OCI-LY7 (cell line): ENCODE measurements around the gene LRBA. TPM values are rescaled to one million over a fixed set of nuclear protein-coding genes. Genes with fewer than 3 reads are reported as not detected.
A peak's percentile ranks its signal among the peaks of the same experiment; 100 is the strongest.

Source experiments
- BruUV-seq: library from RNA; stranded (reverse); fragments of 400-500 nt; replicated peaks from 2 replicates; lab custom pipeline; 2021; lab: Mats Ljungman, UMichigan
- CTCF ChIA-PET: fragments of 300-600 bp; sonication (Branson Sonifier 250); formaldehyde crosslinking; loops from one replicate; lab custom pipeline; 2022; ENCODE audit warnings: antibody characterized with exemption; ENCODE audit not compliant: unreplicated experiment; lab: Charles Lee
- POLR2A ChIA-PET: fragments of 300-600 bp; sonication (Branson Sonifier 250); formaldehyde crosslinking; loops from one replicate; lab custom pipeline; 2022; ENCODE audit warnings: antibody characterized with exemption; lab: Charles Lee
- DNase-seq: peaks from one replicate; pipeline ENCODE4 v3.0.0-alpha.2; 2015; ENCODE audit warnings: low spot score
- H2AFZ ChIP-seq: fragments of 200-600 bp; sonication (generic), shearing (Covaris generic); 2 replicates; pipeline ENCODE4 v1.6.1; 2014; ENCODE audit warnings: mild to moderate bottlenecking, antibody characterized with exemption, low read length, moderate library complexity
- H3K27ac ChIP-seq: fragments of 200-600 bp; sonication (generic); 2 replicates; pipeline ENCODE4 v1.5.1; 2014; ENCODE audit warnings: mixed run types, low read depth, mild to moderate bottlenecking, moderate library complexity, low read length, inconsistent platforms; ENCODE audit not compliant: poor library complexity, severe bottlenecking
- H3K36me3 ChIP-seq: fragments of 200-600 bp; sonication (generic); 2 replicates; pipeline ENCODE4 v1.6.1; 2014; ENCODE audit warnings: mild to moderate bottlenecking, antibody characterized with exemption, low read length, moderate library complexity, mixed read lengths; ENCODE audit not compliant: insufficient read depth
- H3K4me1 ChIP-seq: fragments of 200-600 bp; sonication (generic); 2 replicates; pipeline ENCODE4 v1.5.1; 2014; ENCODE audit warnings: mild to moderate bottlenecking, low read length; ENCODE audit not compliant: insufficient read depth, poor library complexity, severe bottlenecking
- H3K4me2 ChIP-seq: fragments of 200-600 bp; sonication (generic); 2 replicates; pipeline ENCODE4 v1.6.1; 2014; ENCODE audit warnings: mild to moderate bottlenecking, low read length
- H3K4me3 ChIP-seq: fragments of 200-600 bp; sonication (generic); 2 replicates; pipeline ENCODE4 v1.5.1; 2014; ENCODE audit warnings: mild to moderate bottlenecking, low read depth, low read length; ENCODE audit not compliant: poor library complexity, severe bottlenecking
- H3K79me2 ChIP-seq: fragments of 200-600 bp; sonication (generic); 2 replicates; pipeline ENCODE4 v1.6.1; 2016; ENCODE audit warnings: low read depth, mild to moderate bottlenecking, low read length, moderate library complexity, mixed read lengths; ENCODE audit not compliant: insufficient read depth
- H3K9me2 ChIP-seq: fragments of 200-600 bp; sonication (generic); 2 replicates; pipeline ENCODE4 v1.6.1; 2016; ENCODE audit warnings: mild to moderate bottlenecking, low read length, mixed read lengths; ENCODE audit not compliant: insufficient read depth
- H3K9me3 ChIP-seq: fragments of 200-600 bp; sonication (generic); 2 replicates; pipeline ENCODE4 v1.6.1; 2014; ENCODE audit warnings: mild to moderate bottlenecking, mixed run types, low read length, mixed read lengths
- H4K20me1 ChIP-seq: fragments of 200-600 bp; sonication (generic); 2 replicates; pipeline ENCODE4 v1.6.1; 2014; ENCODE audit warnings: mild to moderate bottlenecking, antibody characterized with exemption, low read length, moderate library complexity, mixed read lengths; ENCODE audit not compliant: insufficient read depth
- CTCF ChIP-seq: fragments of 200-600 bp; sonication (generic); conservative IDR thresholded peaks from 2 replicates; pipeline ENCODE4 v1.5.1; 2014; ENCODE audit warnings: mild to moderate bottlenecking, antibody characterized with exemption, low read length, moderate library complexity, mixed read lengths
- EZH2phosphoT487 ChIP-seq: fragments of 200-600 bp; sonication (generic); IDR thresholded peaks from 2 replicates; pipeline ENCODE4 v1.6.1; 2018; ENCODE audit warnings: low read depth, borderline replicate concordance, mild to moderate bottlenecking, mixed run types, antibody characterized with exemption, low read length, moderate library complexity, mixed read lengths
- intact Hi-C: fragments of 100-400 bp; cut with micrococcal nuclease; formaldehyde crosslinking; loops from one replicate; pipeline ENCODE4 v1.10.0; 2022; ENCODE audit not compliant: unreplicated experiment
- total RNA-seq, 2 experiments: library from RNA; depleted of rRNA in 1 of 2; stranded (reverse); fragments of >200 nt in 1 of 2; shearing (Covaris generic) in 1 of 2; gene quantifications; 2 replicates each; pipeline ENCODE4 v1.2.3, GENCODE V29; 2014 to 2022

Gene LRBA
- total RNA-seq, 2 experiments from 2014 or later = 60.4 to 66.7 TPM

DNA sequence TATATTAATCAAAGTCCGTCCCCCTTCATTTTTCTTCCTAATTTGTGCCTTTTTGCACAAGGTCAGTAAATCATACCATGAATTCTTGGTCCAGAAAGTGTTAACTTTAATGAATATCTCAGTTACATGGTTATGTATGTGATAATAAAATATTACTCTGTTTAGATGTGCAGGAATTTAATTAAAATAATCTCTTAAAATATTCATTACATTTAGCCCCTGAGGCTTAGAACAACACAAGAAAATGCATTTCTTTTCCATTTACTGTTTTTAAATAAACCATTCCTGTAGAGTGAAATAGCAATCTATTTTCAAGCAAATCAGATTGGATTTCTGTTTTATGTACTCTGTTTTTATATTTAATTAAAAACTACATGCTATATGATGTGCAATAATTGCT, 415.5 kb downstream of the LRBA start:
- POLR2A ChIA-PET = no interaction called here
- CTCF ChIA-PET = no interaction called here
- Histone ChIP-seq H2AFZ (no peak overlapping the region), H3K9me2 (no peaks in the 10 kb centered on the region), H3K9me3 (no peaks in the 10 kb centered on the region), H3K79me2 (no peaks in the 10 kb centered on the region), H3K4me3 (no peak overlapping the region), H3K4me1 (peaks cover 9% of the 10 kb centered on the region), H3K27ac (no peak overlapping the region), H3K36me3 (peaks cover 3% of the 10 kb centered on the region; the same call in 1 of the 2 replicates), H3K4me2 (no peak overlapping the region), H4K20me1 (no peaks in the 10 kb centered on the region)
- intact Hi-C loops = no loop called here
- TF ChIP-seq CTCF = no peak
- TF ChIP-seq EZH2phosphoT487 = no peak
- BruUV-seq = no TSS peak
- DNase-seq = no peak

- peaks cover 3% of the 10 kb centered on the region; the same call in 1 of the 2 replicates for H3K36me3 ChIP-seq
- no peak overlapping the region for H2AFZ ChIP-seq
- no peaks in the 10 kb centered on the region for H4K20me1 ChIP-seq
- ChIA-PET POLR2A (no interaction called here), CTCF (no interaction called here)
- TF ChIP-seq EZH2phosphoT487 (no peak), CTCF (no peak)
- no peaks in the 10 kb centered on the region for H3K9me2 ChIP-seq
- H3K4me2 ChIP-seq = no peak overlapping the region
- no peak overlapping the region for H3K27ac ChIP-seq
- no peak overlapping the region for H3K4me3 ChIP-seq
- H3K9me3 ChIP-seq = no peaks in the 10 kb centered on the region
- H3K79me2 ChIP-seq = no peaks in the 10 kb centered on the region
- BruUV-seq = no TSS peak
- intact Hi-C loops = no loop called here
- DNase-seq = no peak
- peaks cover 9% of the 10 kb centered on the region for H3K4me1 ChIP-seq
Measured at GRCh38 chr4:150598909-150599308, 416.2 kb downstream of the LRBA start.

GRCh38 chr4:150593996-150594395, 421.1 kb downstream of the LRBA start:
- intact Hi-C loops = no loop called here
- TF ChIP-seq CTCF (0 out of 2 replicates have a peak, but pooled peaks have one; percentile 27), EZH2phosphoT487 (no peak)
- H3K36me3 ChIP-seq = peaks cover 12% of the 10 kb centered on the region; the same call in 1 of the 2 replicates
- CTCF ChIA-PET = no interaction called here
- no peak overlapping the region for H3K4me2 ChIP-seq
- no peaks in the 10 kb centered on the region for H3K9me3 ChIP-seq
- no peaks in the 10 kb centered on the region for H4K20me1 ChIP-seq
- no peaks in the 10 kb centered on the region for H3K4me1 ChIP-seq
- H3K4me3 ChIP-seq = no peak overlapping the region
- DNase-seq = no peak
- BruUV-seq = no TSS peak
- no peak overlapping the region for H2AFZ ChIP-seq
- POLR2A ChIA-PET = interaction anchor here (0.5 to 1.1 kb wide), 3 partner anchors 12 to 299 kb away, joined by 3 to 6 read pairs (median 5); no protein-coding TSS in a partner anchor
- H3K9me2 ChIP-seq = no peaks in the 10 kb centered on the region
- no peaks in the 10 kb centered on the region for H3K79me2 ChIP-seq
- H3K27ac ChIP-seq = no peak overlapping the region
